SK-N-SH (cell line): Measurements from ENCODE around the gene TMEM209. TPM values are rescaled to one million over a fixed set of nuclear protein-coding genes. Genes with fewer than 3 reads are reported as not detected.
"Not testable (repeated sequence)": the region's sequence is repeated elsewhere in the genome, so short reads cannot be mapped to it uniquely, and the experiment has no call there.

Experiments
- CTCF ChIA-PET: fragments of 300-600, 350-600 bp; formaldehyde crosslinking; extraction: SDS; loops from one replicate; lab custom pipeline; 2021; lab: Yijun Ruan, JAX
- POLR2A ChIA-PET: fragments of 350-600 bp; sonication (Branson Sonifier 250); formaldehyde crosslinking; extraction: SDS; loops from one replicate; lab custom pipeline; 2020; ENCODE audit warnings: antibody characterized with exemption, inconsistent platforms; lab: Yijun Ruan, JAX
- DNase-seq: peaks from one replicate; pipeline ENCODE4 v3.0.0; 2012
- H2AFZ ChIP-seq: fragments of 200-600 bp; sonication (generic); 2 replicates; pipeline ENCODE4 v1.8.1; 2016; ENCODE audit warnings: antibody characterized with exemption, mild to moderate bottlenecking, low read depth
- H3F3A ChIP-seq: fragments of 200-600 bp; sonication (generic); replicated peaks from 2 replicates; pipeline ENCODE3; 2016; ENCODE audit warnings: antibody characterized with exemption, mild to moderate bottlenecking; ENCODE audit not compliant: insufficient read depth
- H3K27ac ChIP-seq, 2 experiments: fragments of 200-500 bp in 1 of 2; fragments of 200-600 bp in 1 of 2; sonication (Bioruptor generic) in 1 of 2; sonication (generic), shearing (Covaris generic) in 1 of 2; 2 replicates each; pipeline versions ENCODE4 v1.5.1 to v1.6.1; 2014 to 2016; ENCODE audit warnings: low read depth in 2 of 2, inconsistent platforms in 1 of 2, low read length in 1 of 2, mild to moderate bottlenecking in 1 of 2, mixed read lengths in 1 of 2
- H3K27me3 ChIP-seq: fragments of 200-600 bp; sonication (generic), shearing (Covaris generic); 2 replicates; pipeline ENCODE4 v1.6.1; 2016; ENCODE audit warnings: mixed run types; ENCODE audit not compliant: insufficient read depth
- H3K36me3 ChIP-seq, 2 experiments: fragments of 200-500 bp in 1 of 2; fragments of 200-600 bp in 1 of 2; sonication (Bioruptor generic) in 1 of 2; sonication (generic) in 1 of 2; replicated peaks in 1 of 2; 2 replicates each; pipeline versions ENCODE3 to v1.5.1; 2014 to 2016; ENCODE audit warnings: low read length in 1 of 2, mild to moderate bottlenecking in 1 of 2; ENCODE audit not compliant: insufficient read depth in 2 of 2, control insufficient read depth in 1 of 2
- H3K4me1 ChIP-seq, 2 experiments: fragments of 200-500 bp in 1 of 2; fragments of 200-600 bp in 1 of 2; sonication (Bioruptor generic) in 1 of 2; sonication (generic), shearing (Covaris generic) in 1 of 2; 2 replicates each; pipeline versions ENCODE4 v1.5.1 to v1.6.1; 2014 to 2016; ENCODE audit warnings: low read depth in 1 of 2, low read length in 1 of 2, mixed run types in 1 of 2; ENCODE audit not compliant: insufficient read depth in 2 of 2, control insufficient read depth in 1 of 2
- H3K4me2 ChIP-seq: fragments of 200-600 bp; sonication (generic), shearing (Covaris generic); 2 replicates; pipeline ENCODE4 v1.6.1; 2017; ENCODE audit warnings: mixed run types
- H3K4me3 ChIP-seq, 2 experiments: fragments of 200-500 bp in 1 of 2; fragments of 200-600 bp in 1 of 2; sonication (Bioruptor generic) in 1 of 2; sonication (generic), shearing (Covaris generic) in 1 of 2; 2 replicates each; pipeline versions ENCODE4 v1.5.1 to v1.8.1; 2014 to 2016; ENCODE audit warnings: low read depth in 2 of 2, inconsistent platforms in 1 of 2, low read length in 1 of 2, mild to moderate bottlenecking in 1 of 2, mixed read lengths in 1 of 2, moderate library complexity in 1 of 2
- H3K79me2 ChIP-seq: fragments of 200-600 bp; sonication (generic); 2 replicates; pipeline ENCODE4 v1.8.1; 2017; ENCODE audit warnings: mild to moderate bottlenecking; ENCODE audit not compliant: insufficient read depth
- H3K9ac ChIP-seq: fragments of 200-600 bp; sonication (generic); 2 replicates; pipeline ENCODE4 v1.6.1; 2017; ENCODE audit warnings: mixed run types
- H3K9me2 ChIP-seq: fragments of 200-600 bp; sonication (generic); 2 replicates; pipeline ENCODE4 v1.6.1; 2017; ENCODE audit warnings: mixed run types
- H3K9me3 ChIP-seq: fragments of 200-600 bp; sonication (generic); 2 replicates; pipeline ENCODE4 v1.6.1; 2017; ENCODE audit warnings: mixed run types, mild to moderate bottlenecking, moderate library complexity
- H4K20me1 ChIP-seq: fragments of 200-600 bp; sonication (generic); 2 replicates; pipeline ENCODE4 v1.6.1; 2017; ENCODE audit warnings: mild to moderate bottlenecking, mixed run types; ENCODE audit not compliant: insufficient read depth
- CHD2 ChIP-seq: fragments of 150-350 bp; IDR thresholded peaks from 2 replicates; pipeline ENCODE4 v1.6.1; 2018; ENCODE audit warnings: low read length; ENCODE audit not compliant: partially characterized antibody
- EP300 ChIP-seq, 2 experiments: IDR thresholded peaks; 2 replicates each; pipeline versions ENCODE4 v1.4.0 to v1.6.1; 2012; ENCODE audit warnings: borderline replicate concordance in 1 of 2, low read depth in 1 of 2, low read length in 1 of 2
- EZH2phosphoT487 ChIP-seq: fragments of 200-600 bp; sonication (generic); IDR thresholded peaks from 2 replicates; pipeline ENCODE4 v1.6.1; 2017; ENCODE audit warnings: low read depth, mixed run types, mild to moderate bottlenecking, antibody characterized with exemption, moderate library complexity, borderline replicate concordance
- MXI1 ChIP-seq: IDR thresholded peaks from 2 replicates; pipeline ENCODE4 v1.6.1; 2012; ENCODE audit warnings: mild to moderate bottlenecking, low read depth, low read length, improper control_type of control experiment
- NFIC ChIP-seq: IDR thresholded peaks from 2 replicates; pipeline ENCODE4 v1.4.0; 2012; ENCODE audit warnings: borderline replicate concordance
- RAD21 ChIP-seq: IDR thresholded peaks from 2 replicates; pipeline ENCODE4 v1.6.1; 2012; ENCODE audit warnings: mild to moderate bottlenecking, low read length
- TCF12 ChIP-seq: IDR thresholded peaks from 2 replicates; pipeline ENCODE4 v1.4.0; 2012
- USF2 ChIP-seq: fragments of 150-350 bp; IDR thresholded peaks from 2 replicates; pipeline ENCODE4 v1.6.1; 2017; ENCODE audit warnings: antibody characterized with exemption, low read length, low read depth, borderline replicate concordance
- WGBS: methylation state at CpG from one replicate; pipeline ENCODE4 v1.1.6; 2017; ENCODE audit warnings: low lambda C conversion rate; 5-methylcytosine and 5-hydroxymethylcytosine counted together
- polyA plus RNA-seq, 3 experiments: library from polyadenylated mRNA; depleted of rRNA; stranded (reverse); fragments of >200 nt; gene quantifications; 2 replicates each; pipeline ENCODE4 v1.2.3, GENCODE V29; 2012

The TMEM209 gene
- polyA plus RNA-seq, 1 of the 3 experiments (the other 2 are of a cell fraction): 14.9 TPM

GRCh38 chr7:130205084-130205947, at the start of gene TMEM209 (continued):
- no peak; a peak in 1 of 4 replicates for TF ChIP-seq EP300 (IDR thresholded peaks at IDR 0.05; ENCODE audit: borderline replicate concordance in 1 of 2, low read depth in 1 of 2, low read length in 1 of 2)
- TF ChIP-seq NFIC: 0 out of 2 replicates have a peak, but pooled peaks have one; percentile 23
- no peak for TF ChIP-seq EZH2phosphoT487
- peak; percentile 94 for TF ChIP-seq MXI1
- peak; percentile 26 for TF ChIP-seq RAD21
- TF ChIP-seq, all 33 proteins: peak for 17

- no peak for TF ChIP-seq USF2
- no peak for TF ChIP-seq CHD2
- no peak for TF ChIP-seq MXI1
- no peak for TF ChIP-seq TCF12
- TF ChIP-seq EZH2phosphoT487: no peak
- 57% methylated on average over 6 of the region's 6 CpGs for WGBS
- Histone ChIP-seq H3K9me3 (peaks cover 31% of the 10 kb centered on the region), H3K9me2 (no peaks in the 10 kb centered on the region), H3K79me2 (no peaks in the 10 kb centered on the region), H3K4me2 (no peak overlapping the region), H3K27me3 (no peaks in the 10 kb centered on the region), H3K4me1 (no peaks in the 10 kb centered on the region), H3K27ac (no peak overlapping the region), H3K4me3 (no peak overlapping the region), H3K9ac (no peak overlapping the region), H4K20me1 (no peaks in the 10 kb centered on the region), H3K36me3 (no peaks in the 10 kb centered on the region), H2AFZ (no peak overlapping the region), H3F3A (no peaks in the 10 kb centered on the region)
- ChIA-PET POLR2A (no interaction called here), CTCF (interaction anchor here (2.5 kb wide), 1 partner anchor 24 kb away, joined by 12 read pairs; no protein-coding TSS in a partner anchor)
- no peak for DNase-seq
Observed at GRCh38 chr7:130254555-130254954, 49.3 kb upstream of the TMEM209 start.

- H3K9me2 ChIP-seq, H3K27ac ChIP-seq, H3K9me3 ChIP-seq, CTCF ChIA-PET, H3K27me3 ChIP-seq, H3K4me2 ChIP-seq, H3K9ac ChIP-seq, POLR2A ChIA-PET, H3K4me1 ChIP-seq, DNase-seq, H3K4me3 ChIP-seq, H4K20me1 ChIP-seq, H2AFZ ChIP-seq, H3K36me3 ChIP-seq, H3K79me2 ChIP-seq, H3F3A ChIP-seq: not testable (repeated sequence)
- 74% methylated on average over 3 of the region's 3 CpGs for WGBS
Observed at GRCh38 chr7:130249626-130250025, 44.4 kb upstream of the TMEM209 start.

DNA sequence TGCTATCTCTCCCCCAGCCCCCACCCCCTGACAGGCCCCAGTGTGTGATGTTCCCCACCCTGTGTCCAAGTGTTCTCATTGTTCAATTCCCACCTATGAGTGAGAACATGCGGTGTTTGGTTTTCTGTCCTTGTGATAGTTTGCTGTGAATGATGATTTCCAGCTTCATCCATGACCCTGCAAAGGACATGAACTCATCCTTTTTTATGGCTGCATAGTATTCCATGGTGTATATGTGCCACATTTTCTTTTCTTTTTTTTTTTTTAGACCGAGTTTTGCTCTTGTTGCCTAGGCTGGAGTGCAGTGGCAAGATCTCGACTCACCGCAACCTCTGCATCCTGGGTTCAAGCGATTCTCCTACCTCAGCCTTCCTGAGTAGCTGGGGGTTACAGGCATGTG, 43.6 kb upstream of the TMEM209 start:
- H3K27me3 ChIP-seq, CTCF ChIA-PET, H3K9ac ChIP-seq, H3K4me2 ChIP-seq, H3K9me3 ChIP-seq, H3F3A ChIP-seq, DNase-seq, H3K79me2 ChIP-seq, H3K4me1 ChIP-seq, H3K36me3 ChIP-seq, H2AFZ ChIP-seq, POLR2A ChIA-PET, H3K27ac ChIP-seq, H3K9me2 ChIP-seq, H3K4me3 ChIP-seq, H4K20me1 ChIP-seq: not testable (repeated sequence)
- WGBS: 69% methylated on average over 5 of the region's 5 CpGs

DNA sequence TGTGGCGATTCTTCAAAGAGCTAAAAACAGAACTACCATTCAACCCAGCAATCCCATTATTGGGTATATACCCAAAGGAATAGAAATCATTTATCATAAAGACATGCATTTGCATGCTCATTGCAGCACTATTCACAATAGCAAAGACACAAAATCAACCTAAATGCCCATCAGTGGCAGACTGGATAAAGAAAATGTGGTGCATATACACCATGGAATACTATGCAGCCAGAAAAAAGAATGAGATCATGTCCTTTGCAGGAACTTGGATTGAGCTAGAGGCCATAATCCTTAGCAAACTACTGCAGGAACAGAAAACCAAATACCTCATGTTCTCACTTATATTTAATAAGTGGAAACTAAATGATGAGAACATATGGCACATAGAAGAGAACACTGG, 41.3 kb upstream of the TMEM209 start:
- H2AFZ ChIP-seq, H3K27me3 ChIP-seq, H3K36me3 ChIP-seq, CTCF ChIA-PET, H3K27ac ChIP-seq, H3K79me2 ChIP-seq, POLR2A ChIA-PET, H3K9ac ChIP-seq, H3F3A ChIP-seq, H4K20me1 ChIP-seq, H3K4me1 ChIP-seq, DNase-seq, H3K9me3 ChIP-seq, H3K4me2 ChIP-seq, H3K9me2 ChIP-seq, H3K4me3 ChIP-seq: not testable (repeated sequence)
- 33% methylated on average over 1 of the region's 1 CpG for WGBS
